ENCODE data around the gene MZF1. TPM values are rescaled to one million over a fixed set of nuclear protein-coding genes. Genes with fewer than 3 reads are reported as not detected.
A peak's percentile ranks its signal among the peaks of the same experiment; 100 is the strongest.

The MZF1 gene
- total and polyA plus RNA-seq, 2 donors (not counting 3 experiments of a cell fraction or from before 2014, with no cell fraction given) = 26.4 to 30.8 TPM

DNA sequence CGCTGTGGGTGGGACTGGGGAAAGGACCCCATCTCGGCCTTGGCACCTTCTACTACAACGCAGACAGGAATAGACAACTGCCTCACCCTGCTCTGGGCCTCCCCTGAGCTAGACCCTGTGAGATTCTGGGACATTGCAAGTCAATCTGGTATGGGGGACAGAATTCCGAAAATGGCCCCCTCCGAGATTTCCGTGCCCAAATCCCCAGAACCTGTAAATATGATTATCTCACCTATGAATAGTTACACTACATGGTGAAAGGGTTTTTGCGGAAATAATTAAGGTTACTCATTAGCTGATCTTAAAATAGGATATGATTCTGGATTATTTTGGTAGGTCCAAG is 52.9 kb downstream of the MZF1 start:
- H3K9me3 ChIP-seq (replicated peaks; ENCODE audit: control insufficient read depth, insufficient read depth, low read length) = no peaks in the 10 kb centered on the region
- intact Hi-C loops (cut with micrococcal nuclease) = no loop called here
- peaks cover 0 to 11% of the 10 kb centered on the region in 2 experiments for H3K36me3 ChIP-seq (ENCODE audit: control insufficient read depth in 2 of 2, extremely low read depth in 1 of 2, insufficient read depth in 2 of 2, low read length in 2 of 2)
- H3K4me1 ChIP-seq (ENCODE audit: control insufficient read depth, extremely low read depth, insufficient read depth, low read length) = peaks cover 19% of the 10 kb centered on the region
- H3K79me2 ChIP-seq (ENCODE audit: control insufficient read depth, insufficient read depth, low read length) = peaks cover 30% of the 10 kb centered on the region
- FAIRE-seq = no peak
- DNase-seq (ENCODE audit: low read depth, low spot score) = no peak
- BruUV-seq (replicated peaks) = TSS peak; percentile 91
- CTCF ChIA-PET = interaction anchor here (0.6 to 4.6 kb wide), 25 partner anchors 8 to 302 kb away, joined by 3 to 111 read pairs (median 8); partner anchors contain the start of genes CHMP2A, MZF1, SLC27A5 and TRIM28
- TF ChIP-seq EZH2 (IDR thresholded peaks at IDR 0.05; ENCODE audit: borderline replicate concordance, low read depth, low read length, severe bottlenecking) (no peak), GATA2 (IDR thresholded peaks at IDR 0.05; ENCODE audit: insufficient read depth, insufficient read length, low read depth, low read length) (no peak), MYC (IDR thresholded peaks at IDR 0.05; ENCODE audit: low read depth, low read length) (no peak), FOS (IDR thresholded peaks at IDR 0.05; ENCODE audit: borderline replicate concordance, insufficient read depth, low read length) (no peak), POLR2A (IDR thresholded peaks at IDR 0.05; ENCODE audit: low read depth, low read length) (no peak), POLR2AphosphoS5 (IDR thresholded peaks at IDR 0.05; ENCODE audit: insufficient read depth, low read depth, low read length) (no peak), JUN (IDR thresholded peaks at IDR 0.05; ENCODE audit: borderline replicate concordance, insufficient read depth, insufficient read length, low read depth) (no peak)
- TF ChIP-seq, protein P1, sequence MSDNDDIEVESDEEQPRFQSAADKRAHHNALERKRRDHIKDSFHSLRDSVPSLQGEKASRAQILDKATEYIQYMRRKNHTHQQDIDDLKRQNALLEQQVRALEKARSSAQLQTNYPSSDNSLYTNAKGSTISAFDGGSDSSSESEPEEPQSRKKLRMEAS (IDR thresholded peaks at IDR 0.05; ENCODE audit: insufficient read depth, insufficient read length) = no peak
- TF ChIP-seq, protein P2, sequence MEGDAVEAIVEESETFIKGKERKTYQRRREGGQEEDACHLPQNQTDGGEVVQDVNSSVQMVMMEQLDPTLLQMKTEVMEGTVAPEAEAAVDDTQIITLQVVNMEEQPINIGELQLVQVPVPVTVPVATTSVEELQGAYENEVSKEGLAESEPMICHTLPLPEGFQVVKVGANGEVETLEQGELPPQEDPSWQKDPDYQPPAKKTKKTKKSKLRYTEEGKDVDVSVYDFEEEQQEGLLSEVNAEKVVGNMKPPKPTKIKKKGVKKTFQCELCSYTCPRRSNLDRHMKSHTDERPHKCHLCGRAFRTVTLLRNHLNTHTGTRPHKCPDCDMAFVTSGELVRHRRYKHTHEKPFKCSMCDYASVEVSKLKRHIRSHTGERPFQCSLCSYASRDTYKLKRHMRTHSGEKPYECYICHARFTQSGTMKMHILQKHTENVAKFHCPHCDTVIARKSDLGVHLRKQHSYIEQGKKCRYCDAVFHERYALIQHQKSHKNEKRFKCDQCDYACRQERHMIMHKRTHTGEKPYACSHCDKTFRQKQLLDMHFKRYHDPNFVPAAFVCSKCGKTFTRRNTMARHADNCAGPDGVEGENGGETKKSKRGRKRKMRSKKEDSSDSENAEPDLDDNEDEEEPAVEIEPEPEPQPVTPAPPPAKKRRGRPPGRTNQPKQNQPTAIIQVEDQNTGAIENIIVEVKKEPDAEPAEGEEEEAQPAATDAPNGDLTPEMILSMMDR (IDR thresholded peaks at IDR 0.05; ENCODE audit: extremely low read depth in 1 of 2, insufficient read depth in 1 of 2, low read depth in 1 of 2, low read length in 2 of 2) = no peak
- H3K4me3 ChIP-seq (replicated peaks in 1 of 3; ENCODE audit: insufficient read depth in 1 of 3, low read depth in 1 of 3, low read length in 3 of 3) = peak overlapping the region; percentile 58 to 83 (median 73)
- no peaks in the 10 kb centered on the region for H3K27me3 ChIP-seq (ENCODE audit: control insufficient read depth in 2 of 2, insufficient read depth in 2 of 2, low read length in 2 of 2)
- peak overlapping the region; percentile 81 for H2AFZ ChIP-seq (ENCODE audit: low read depth, low read length)
- H3K27ac ChIP-seq (ENCODE audit: insufficient read depth, low read depth, low read length) = peak overlapping the region; percentile 69
- POLR2A ChIA-PET = interaction anchor here (1.1 to 3.4 kb wide), 3 partner anchors 24 to 55 kb away, joined by 6 to 20 read pairs (median 17); partner anchors contain the start of gene TRIM28
- H3K4me2 ChIP-seq (ENCODE audit: insufficient read depth, low read length) = peak overlapping the region; percentile 84
- dilution Hi-C loops (cut with MboI; ENCODE audit: extremely low pct_ligation_motif_present, low sequenced_read_pairs) = no loop called here
- H4K20me1 ChIP-seq (replicated peaks; ENCODE audit: control insufficient read depth, extremely low read depth, insufficient read depth, low read length) = no peaks in the 10 kb centered on the region
- H3K9ac ChIP-seq (replicated peaks; ENCODE audit: extremely low read depth, insufficient read depth, low read length) = peak overlapping the region; percentile 91
- no peaks in the 10 kb centered on the region for H3K9me1 ChIP-seq (replicated peaks; ENCODE audit: control insufficient read depth, extremely low read depth, insufficient read depth, low read length)
